WI38 (cell line): Measurements from ENCODE around the gene FSD2.

Experiments used
- H3K4me3 ChIP-seq: 2 replicates; pipeline ENCODE4 v1.5.1; 2011; ENCODE audit warnings: low read depth, mild to moderate bottlenecking, control low read depth, low read length
- TF ChIP-seq, protein P1 (sequence below): IDR thresholded peaks from 2 replicates; pipeline ENCODE4 v1.5.1; 2012; ENCODE audit warnings: low read depth, mild to moderate bottlenecking, control low read depth, low read length

Gene FSD2

DNA sequence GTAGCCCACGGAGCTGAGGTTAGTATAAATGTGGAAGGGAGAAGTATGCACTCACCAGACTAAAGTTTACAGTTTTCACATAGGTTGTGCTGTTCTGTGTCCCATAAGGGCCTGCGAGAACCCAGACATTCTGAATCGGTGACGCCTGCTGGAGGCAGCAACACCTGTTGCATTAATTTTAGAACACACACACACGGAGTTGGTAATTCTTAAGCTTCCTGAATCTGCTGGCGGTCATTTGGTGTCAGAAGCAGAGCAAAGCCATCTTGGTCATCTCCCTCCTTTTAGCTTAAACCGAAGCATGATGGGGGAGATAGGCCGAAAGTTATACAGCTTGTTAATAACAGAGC is 55.1 kb downstream of the FSD2 start:
- H3K4me3 ChIP-seq = peak overlapping the region; percentile 98

DNA sequence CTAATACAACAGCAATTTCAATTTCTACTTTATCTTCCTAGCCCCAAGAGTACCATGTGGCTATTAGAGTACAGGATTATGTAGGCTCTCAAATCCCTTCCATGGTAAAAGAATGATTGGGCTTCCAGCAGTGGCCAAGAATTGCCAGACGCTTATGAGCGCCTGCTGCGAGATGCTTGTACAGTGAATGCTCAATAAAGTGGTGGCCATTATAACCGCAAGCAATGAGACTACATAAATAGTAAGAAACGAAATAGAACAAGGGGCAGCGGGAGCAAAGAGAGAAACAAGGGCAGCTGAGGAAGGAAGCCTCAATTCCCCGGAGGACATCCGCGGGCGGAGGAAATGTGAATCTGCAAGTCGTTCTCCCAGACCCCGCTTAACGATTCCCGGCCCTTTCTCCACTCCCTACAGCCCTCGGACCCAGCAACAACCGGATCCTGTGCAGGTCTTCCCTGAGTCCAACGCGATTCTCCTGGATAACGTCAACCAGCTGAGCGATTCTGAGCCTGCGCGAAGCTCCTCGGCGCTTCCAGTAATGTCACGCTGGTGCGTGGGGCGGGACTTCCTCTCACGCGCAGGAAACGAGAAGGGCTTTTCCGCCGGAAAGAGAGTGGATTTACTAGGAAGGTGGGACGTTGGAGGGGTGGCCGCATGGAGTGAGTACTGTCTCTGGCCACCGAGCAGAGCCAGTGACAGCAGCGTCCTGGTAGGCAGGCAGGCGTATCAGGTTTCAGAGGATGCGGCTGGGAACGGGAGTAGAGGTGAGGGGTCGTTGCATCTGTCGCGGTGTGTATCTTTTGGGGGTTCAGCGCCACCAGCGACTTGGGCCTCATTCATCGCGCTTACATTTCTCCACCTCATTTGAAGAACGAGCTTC is 55.7 kb downstream of the FSD2 start:
- TF ChIP-seq, protein P1, sequence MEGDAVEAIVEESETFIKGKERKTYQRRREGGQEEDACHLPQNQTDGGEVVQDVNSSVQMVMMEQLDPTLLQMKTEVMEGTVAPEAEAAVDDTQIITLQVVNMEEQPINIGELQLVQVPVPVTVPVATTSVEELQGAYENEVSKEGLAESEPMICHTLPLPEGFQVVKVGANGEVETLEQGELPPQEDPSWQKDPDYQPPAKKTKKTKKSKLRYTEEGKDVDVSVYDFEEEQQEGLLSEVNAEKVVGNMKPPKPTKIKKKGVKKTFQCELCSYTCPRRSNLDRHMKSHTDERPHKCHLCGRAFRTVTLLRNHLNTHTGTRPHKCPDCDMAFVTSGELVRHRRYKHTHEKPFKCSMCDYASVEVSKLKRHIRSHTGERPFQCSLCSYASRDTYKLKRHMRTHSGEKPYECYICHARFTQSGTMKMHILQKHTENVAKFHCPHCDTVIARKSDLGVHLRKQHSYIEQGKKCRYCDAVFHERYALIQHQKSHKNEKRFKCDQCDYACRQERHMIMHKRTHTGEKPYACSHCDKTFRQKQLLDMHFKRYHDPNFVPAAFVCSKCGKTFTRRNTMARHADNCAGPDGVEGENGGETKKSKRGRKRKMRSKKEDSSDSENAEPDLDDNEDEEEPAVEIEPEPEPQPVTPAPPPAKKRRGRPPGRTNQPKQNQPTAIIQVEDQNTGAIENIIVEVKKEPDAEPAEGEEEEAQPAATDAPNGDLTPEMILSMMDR = no peak

More for the DNA sequence above, 55.1 kb downstream of the FSD2 start:
- TF ChIP-seq, protein P1 = no peak

DNA sequence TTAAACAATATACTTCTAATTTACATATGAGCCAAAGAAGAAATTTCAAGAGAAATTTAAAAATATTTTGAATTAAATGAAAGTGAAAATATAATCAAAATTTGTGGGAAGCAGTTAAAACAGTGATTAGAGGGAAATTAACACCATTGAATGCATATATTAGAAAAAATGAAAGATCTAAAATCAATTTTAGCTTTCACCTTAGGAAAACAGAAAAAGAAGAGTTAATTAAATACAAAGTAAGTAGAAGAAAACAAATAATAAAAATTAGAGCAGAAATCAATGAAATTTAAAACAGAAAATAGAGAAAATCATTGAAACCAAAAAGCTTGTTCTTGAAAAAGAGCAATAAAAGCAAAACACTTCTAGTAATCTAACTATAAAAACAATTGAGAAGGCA is 57.6 kb downstream of the FSD2 start:
- TF ChIP-seq, protein P1 = no peak
- H3K4me3 ChIP-seq = no peak overlapping the region

More for the DNA sequence above, 55.7 kb downstream of the FSD2 start:
- peak overlapping the region; percentile 98 for H3K4me3 ChIP-seq

DNA sequence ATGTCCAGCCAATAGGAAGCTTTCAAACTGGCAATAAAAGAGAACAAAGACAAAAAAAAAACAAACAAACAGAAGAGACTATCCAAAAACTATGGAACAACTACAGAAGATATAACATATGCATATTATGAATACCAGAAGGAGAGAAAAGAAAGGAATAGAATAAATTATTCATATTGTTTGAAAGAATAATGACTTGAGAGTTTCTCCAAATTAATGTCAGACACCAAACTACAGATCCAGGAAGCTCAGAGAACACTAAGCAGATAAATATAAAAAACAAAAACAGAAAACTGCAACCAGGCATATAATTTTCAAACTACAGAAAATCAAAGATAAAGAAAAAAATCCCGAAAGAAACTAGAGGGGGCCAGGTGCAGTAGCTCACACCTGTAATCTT is 62.1 kb downstream of the FSD2 start:
- no peak overlapping the region for H3K4me3 ChIP-seq
- TF ChIP-seq, protein P1 = no peak

DNA sequence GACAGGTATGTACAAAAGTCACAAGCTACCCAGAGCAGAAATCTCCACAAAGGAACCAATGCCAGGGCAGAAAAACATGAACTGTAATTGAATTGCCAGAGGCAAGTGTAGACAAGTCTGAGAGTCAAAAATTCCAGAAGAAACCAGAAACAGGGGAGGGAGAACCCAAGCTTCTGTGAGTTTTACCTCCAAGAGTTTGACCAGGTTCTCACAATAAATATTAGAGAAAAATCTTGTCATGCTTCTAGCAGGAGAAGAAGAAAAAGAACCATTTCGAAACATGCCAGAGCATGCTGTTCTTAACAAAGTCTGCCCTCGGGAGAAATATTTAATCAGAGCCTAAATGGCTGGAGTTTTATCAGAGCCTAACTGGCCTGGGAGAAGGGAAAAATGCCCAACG is 63.7 kb downstream of the FSD2 start:
- no peak overlapping the region for H3K4me3 ChIP-seq
- TF ChIP-seq, protein P1 = no peak

DNA sequence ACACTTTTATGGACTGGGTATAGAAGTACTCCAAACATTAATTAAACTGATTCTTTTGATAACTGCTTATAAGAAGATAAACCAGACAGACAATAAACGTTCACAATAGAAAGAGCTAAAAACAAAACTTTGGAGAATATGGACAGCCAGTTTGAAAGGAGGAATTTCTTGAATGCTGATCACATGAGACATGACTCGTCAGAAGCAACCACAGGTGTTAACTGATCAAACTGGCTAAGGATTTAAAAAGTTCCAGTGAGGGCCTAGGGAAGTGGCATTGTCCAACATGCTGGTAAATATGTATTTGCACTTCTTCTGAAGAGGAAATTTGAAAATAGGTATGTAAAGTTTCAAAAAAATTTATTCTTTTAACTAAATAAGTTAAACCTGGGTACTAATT is 66.8 kb downstream of the FSD2 start:
- TF ChIP-seq, protein P1 = no peak
- H3K4me3 ChIP-seq = no peak overlapping the region

DNA sequence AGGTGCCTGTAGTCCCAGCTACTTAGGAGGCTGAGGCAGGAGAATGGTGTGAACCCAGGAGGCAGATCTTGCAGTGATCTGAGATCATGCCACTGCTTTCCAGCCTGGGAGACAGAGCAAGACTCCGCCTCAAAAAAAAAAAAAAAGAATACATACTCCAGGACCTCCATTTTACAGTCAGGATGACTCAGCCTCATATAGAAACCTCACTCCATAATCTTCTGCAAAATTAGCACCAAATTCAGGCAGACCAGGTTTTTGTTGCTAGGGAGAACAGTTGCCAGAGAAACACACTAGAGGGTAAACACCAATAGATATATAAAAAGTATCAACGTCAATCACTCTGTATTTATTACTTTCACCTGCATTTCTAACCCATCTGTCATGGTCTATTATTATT is 67.9 kb downstream of the FSD2 start:
- TF ChIP-seq, protein P1 = no peak

More for the DNA sequence above, 67.9 kb downstream of the FSD2 start:
- no peak overlapping the region for H3K4me3 ChIP-seq
